Neural cell (in vitro differentiated cells): ENCODE measurements around the gene MINDY2.

ENCODE experiments used
- EP300 ChIP-seq: fragments of 450-650 bp; conservative IDR thresholded peaks from 2 replicates; pipeline ENCODE4 v1.6.1; 2014; ENCODE audit warnings: antibody characterized with exemption, mild to moderate bottlenecking, moderate library complexity; ENCODE audit not compliant: poor library complexity, severe bottlenecking
- EZH2 ChIP-seq: fragments of 200-600, 300-800 bp; shearing (Covaris generic), sonication (generic); IDR thresholded peaks from 2 replicates; pipeline ENCODE4 v1.6.1; 2014; ENCODE audit warnings: antibody characterized with exemption, low read length, borderline replicate concordance, mild to moderate bottlenecking; ENCODE audit not compliant: insufficient read depth, poor library complexity, severe bottlenecking
- MXI1 ChIP-seq: fragments of 450-650 bp; conservative IDR thresholded peaks from 2 replicates; pipeline ENCODE4 v1.6.1; 2014; ENCODE audit warnings: antibody characterized with exemption, mild to moderate bottlenecking; ENCODE audit not compliant: poor library complexity, severe bottlenecking
- POLR2AphosphoS5 ChIP-seq: IDR thresholded peaks from 2 replicates; pipeline ENCODE4 v1.6.1; 2012
- RAD21 ChIP-seq: fragments of 450-650 bp; conservative IDR thresholded peaks from 2 replicates; pipeline ENCODE4 v1.6.1; 2014; ENCODE audit warnings: antibody characterized with exemption, mild to moderate bottlenecking, moderate library complexity
- TAF1 ChIP-seq: IDR thresholded peaks from 2 replicates; pipeline ENCODE4 v1.6.1; 2012; ENCODE audit warnings: low read depth
- TF ChIP-seq, protein P1 (sequence below): fragments of 450-650 bp; IDR thresholded peaks from 2 replicates; pipeline ENCODE4 v1.5.1; 2014; ENCODE audit warnings: antibody characterized with exemption, mild to moderate bottlenecking, moderate library complexity; ENCODE audit not compliant: poor library complexity, severe bottlenecking

GRCh38 chr15:58761010-58761388, 10.1 kb upstream of the MINDY2 start:
- TF ChIP-seq POLR2AphosphoS5 = no peak
- TF ChIP-seq, protein P1, sequence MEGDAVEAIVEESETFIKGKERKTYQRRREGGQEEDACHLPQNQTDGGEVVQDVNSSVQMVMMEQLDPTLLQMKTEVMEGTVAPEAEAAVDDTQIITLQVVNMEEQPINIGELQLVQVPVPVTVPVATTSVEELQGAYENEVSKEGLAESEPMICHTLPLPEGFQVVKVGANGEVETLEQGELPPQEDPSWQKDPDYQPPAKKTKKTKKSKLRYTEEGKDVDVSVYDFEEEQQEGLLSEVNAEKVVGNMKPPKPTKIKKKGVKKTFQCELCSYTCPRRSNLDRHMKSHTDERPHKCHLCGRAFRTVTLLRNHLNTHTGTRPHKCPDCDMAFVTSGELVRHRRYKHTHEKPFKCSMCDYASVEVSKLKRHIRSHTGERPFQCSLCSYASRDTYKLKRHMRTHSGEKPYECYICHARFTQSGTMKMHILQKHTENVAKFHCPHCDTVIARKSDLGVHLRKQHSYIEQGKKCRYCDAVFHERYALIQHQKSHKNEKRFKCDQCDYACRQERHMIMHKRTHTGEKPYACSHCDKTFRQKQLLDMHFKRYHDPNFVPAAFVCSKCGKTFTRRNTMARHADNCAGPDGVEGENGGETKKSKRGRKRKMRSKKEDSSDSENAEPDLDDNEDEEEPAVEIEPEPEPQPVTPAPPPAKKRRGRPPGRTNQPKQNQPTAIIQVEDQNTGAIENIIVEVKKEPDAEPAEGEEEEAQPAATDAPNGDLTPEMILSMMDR = no peak
- TF ChIP-seq TAF1 = no peak
- TF ChIP-seq EZH2 = no peak
- TF ChIP-seq EP300 = no peak
- no peak for TF ChIP-seq MXI1
- TF ChIP-seq RAD21 = no peak
